ENCODE measurements around the gene SMG6.

The SMG6 gene

DNA sequence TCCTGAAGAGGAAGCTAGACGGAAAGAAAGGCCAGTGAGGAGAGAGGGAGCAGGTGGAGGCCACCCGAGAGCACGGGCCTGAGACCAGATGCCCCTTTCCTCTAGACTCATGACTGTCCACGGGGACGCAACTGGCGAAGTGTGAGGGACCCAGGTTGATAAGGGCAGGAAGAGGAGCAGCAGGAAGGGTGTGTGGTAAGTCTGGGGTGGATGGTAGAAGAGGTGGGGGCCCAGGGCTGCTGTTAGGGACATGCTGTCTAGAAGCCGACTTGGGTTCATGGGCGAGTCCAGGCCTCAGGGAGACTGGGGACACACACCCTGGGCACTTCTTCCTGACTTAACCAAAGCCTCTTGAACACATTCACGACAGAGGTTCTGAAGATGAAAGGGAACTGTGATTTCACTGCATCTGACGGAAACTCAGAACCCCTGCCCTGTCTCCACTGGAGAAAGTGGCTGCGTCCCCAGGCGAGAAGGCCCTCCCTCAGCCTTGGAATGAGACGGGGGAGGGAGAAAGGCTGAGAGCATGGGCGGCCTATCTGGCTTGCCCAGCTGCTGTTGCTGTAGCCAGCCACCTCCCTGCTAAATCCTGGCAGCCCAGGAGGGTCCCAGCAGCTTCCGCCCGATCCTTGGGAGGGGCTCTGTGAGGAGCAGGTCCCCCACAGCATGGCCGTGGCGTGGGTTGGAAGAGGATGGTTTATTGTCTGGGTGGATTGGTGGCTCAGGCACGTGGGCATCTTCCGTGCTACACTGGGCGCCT is 242.7 kb downstream of the SMG6 start:
- no peak overlapping the region for H3K4me3 ChIP-seq (ENCODE audit: low read depth, low read length)
- no peak for TF ChIP-seq CTCF (IDR thresholded peaks at IDR 0.05; ENCODE audit: low read depth, low read length)

- no peak overlapping the region for H3K4me3 ChIP-seq (ENCODE audit: low read depth, low read length)
- no peak for TF ChIP-seq CTCF (IDR thresholded peaks at IDR 0.05; ENCODE audit: low read depth, low read length)
These were observed 243.3 kb downstream of the SMG6 start for GRCh38 chr17:2060385-2060658.

DNA sequence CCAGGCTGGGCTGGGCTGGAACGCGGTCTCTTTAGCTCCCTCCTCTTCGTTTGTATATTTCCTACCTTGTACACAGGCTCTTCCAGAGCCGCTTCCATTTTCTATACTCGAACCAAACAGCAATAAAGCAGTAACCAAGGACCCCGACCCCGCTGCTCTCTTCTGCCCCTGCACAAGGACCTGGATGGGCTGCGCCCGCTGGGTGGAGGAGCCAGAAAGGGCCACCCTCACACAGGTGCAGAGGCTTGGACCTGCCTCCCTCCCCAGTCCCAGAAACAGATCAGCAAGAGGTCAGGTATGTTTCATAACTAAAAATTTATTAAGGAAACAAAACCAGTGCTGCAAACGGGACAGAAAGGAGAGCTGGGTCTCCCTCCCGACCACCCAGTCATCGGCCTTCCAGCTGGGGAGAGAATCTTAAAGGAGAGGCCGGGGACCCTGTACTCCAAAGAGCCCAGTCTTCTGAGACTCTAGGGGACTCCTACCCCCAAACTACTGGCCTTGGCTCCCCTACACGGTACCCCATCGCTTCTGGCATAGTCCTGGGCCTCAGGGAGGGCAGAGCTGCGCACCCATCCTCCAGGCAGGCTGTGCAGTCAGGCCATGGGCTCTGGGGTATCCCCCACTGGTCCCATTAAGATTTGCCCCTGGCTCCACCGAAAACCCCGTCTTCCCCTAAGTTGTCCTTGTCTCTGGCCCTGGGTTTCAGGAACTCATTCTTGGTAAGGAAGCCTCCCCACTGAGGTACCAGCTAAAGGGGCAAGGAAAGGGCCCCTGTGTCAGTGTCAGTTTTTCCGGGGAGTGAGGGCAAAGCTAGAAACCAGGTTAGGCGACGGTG is 243.8 kb downstream of the SMG6 start:
- H3K4me3 ChIP-seq (ENCODE audit: low read depth, low read length): no peak overlapping the region
- no peak for TF ChIP-seq CTCF (IDR thresholded peaks at IDR 0.05; ENCODE audit: low read depth, low read length)

- TF ChIP-seq CTCF (IDR thresholded peaks at IDR 0.05; ENCODE audit: low read depth, low read length): peak; percentile 71
- 0 out of 2 replicates have a peak overlapping the region, but pooled peaks have one; percentile 10 for H3K4me3 ChIP-seq (ENCODE audit: low read depth, low read length)
These were observed 244.7 kb downstream of the SMG6 start for GRCh38 chr17:2058586-2059546.

DNA sequence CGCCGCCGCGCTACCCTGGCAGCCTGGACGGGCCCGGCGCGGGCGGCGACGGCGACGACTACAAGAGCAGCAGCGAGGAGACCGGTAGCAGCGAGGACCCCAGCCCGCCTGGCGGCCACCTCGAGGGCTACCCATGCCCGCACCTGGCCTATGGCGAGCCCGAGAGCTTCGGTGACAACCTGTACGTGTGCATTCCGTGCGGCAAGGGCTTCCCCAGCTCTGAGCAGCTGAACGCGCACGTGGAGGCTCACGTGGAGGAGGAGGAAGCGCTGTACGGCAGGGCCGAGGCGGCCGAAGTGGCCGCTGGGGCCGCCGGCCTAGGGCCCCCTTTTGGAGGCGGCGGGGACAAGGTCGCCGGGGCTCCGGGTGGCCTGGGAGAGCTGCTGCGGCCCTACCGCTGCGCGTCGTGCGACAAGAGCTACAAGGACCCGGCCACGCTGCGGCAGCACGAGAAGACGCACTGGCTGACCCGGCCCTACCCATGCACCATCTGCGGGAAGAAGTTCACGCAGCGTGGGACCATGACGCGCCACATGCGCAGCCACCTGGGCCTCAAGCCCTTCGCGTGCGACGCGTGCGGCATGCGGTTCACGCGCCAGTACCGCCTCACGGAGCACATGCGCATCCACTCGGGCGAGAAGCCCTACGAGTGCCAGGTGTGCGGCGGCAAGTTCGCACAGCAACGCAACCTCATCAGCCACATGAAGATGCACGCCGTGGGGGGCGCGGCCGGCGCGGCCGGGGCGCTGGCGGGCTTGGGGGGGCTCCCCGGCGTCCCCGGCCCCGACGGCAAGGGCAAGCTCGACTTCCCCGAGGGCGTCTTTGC is 245.6 kb downstream of the SMG6 start:
- peak overlapping the region; percentile 70 for H3K4me3 ChIP-seq (ENCODE audit: low read depth, low read length)
- TF ChIP-seq CTCF (IDR thresholded peaks at IDR 0.05; ENCODE audit: low read depth, low read length): no peak

GRCh38 chr17:2057175-2057759 is 246.3 kb downstream of the SMG6 start:
- H3K4me3 ChIP-seq (ENCODE audit: low read depth, low read length): peak overlapping the region; percentile 70
- TF ChIP-seq CTCF (IDR thresholded peaks at IDR 0.05; ENCODE audit: low read depth, low read length): no peak

Data from WI38 (cell line).